GM18867 (cell line): Measurements from ENCODE around the gene FAM228B.

Experiments
- ATAC-seq: cut with Tn5 transposase; IDR thresholded peaks from one replicate; pipeline ENCODE4 v1.9.1; 2021; ENCODE audit warnings: mild to moderate bottlenecking, moderate library complexity; ENCODE audit not compliant: unreplicated experiment

FAM228B gene

DNA sequence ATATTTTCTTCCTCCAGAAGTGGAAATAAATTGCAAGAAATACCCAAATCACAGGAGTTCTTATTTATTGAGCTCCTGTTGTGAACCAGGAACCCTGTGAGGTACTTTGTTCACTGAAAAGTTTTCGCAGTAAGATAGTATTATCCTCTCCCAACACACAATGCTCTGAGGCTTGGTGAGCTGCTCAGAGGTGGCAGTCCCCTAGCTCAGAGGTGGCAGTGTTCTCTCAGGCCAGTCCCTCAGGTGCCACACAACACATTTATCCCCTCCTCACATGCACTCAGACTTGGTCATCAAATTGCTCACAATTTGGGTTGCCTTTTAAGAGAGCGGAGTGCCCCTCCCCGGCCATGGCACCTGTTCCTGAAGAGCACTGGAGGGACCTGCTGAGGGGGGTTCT lies 77.5 kb downstream of the FAM228B start:
- no peak for ATAC-seq

DNA sequence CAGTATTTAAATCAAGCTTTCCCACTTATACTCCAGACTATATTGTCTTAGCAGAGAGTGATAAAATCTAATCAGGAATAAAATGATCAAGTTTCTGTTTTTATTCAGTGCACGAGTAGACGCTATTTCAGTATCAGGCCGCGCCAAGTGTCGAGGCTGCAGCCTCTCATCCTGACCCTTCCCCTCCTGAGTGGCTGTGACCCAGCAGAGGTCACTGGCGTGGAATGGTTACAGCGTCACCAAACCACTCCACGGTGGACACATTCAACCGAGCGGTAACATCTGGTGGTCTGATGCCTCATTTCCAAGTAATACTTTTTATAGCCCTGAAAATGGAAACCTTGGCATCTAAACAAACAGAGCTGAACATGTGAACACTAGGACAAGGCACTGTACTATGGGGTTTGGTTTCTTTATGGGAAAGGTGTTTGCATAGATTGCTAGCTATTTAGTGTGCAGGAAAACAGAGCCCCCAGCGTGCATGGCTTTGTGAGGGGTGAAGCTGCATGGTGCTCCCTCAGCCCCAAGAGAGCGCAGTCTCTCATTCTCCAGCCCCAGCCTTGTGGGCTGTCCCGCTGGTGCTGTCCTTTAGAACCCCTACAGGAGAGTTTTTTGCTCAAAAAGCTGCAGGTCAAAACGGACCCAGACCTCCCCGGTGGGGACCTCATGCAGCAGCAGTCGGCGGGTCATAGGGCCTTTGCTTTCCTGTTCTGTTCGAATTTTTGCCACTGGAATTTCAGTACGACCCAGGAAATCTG lies 79.9 kb downstream of the FAM228B start:
- ATAC-seq: no peak

DNA sequence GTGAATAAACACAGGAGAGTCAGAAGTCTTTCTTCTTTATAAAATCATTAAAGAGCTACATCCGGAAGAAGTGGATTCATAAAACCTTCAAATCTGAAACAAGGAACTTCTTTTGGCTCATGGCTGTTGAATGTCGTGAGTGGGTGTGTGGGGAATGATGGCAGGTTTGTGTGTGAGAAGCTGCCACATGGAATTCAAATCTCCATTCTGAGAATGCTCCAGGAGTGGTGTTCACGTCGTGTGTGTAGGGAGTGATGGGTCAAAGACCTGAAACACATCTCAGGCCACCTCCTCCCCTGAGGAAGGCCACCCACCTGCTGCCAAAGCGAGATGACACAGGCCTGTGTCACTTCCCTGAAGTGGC lies 80.5 kb downstream of the FAM228B start:
- no peak for ATAC-seq

DNA sequence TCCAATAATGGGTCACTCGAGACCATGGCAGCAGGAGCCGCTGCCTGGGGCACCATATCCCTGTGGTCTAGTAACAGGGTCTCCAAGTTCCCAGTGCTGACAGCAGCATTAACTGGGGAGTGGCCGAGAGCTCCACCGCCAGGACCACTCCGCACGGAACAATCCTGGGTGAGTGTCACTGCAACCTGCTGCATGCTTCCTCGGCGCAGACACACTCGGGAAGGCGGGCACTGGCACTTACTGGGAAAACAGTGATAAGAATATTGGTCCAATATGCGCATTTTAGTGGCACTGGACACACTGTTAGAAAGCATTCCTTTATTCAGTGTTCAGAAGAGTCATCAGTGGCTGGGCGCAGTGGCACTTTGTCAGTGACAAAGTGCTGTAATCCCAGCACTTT lies 81.2 kb downstream of the FAM228B start:
- ATAC-seq: no peak

DNA sequence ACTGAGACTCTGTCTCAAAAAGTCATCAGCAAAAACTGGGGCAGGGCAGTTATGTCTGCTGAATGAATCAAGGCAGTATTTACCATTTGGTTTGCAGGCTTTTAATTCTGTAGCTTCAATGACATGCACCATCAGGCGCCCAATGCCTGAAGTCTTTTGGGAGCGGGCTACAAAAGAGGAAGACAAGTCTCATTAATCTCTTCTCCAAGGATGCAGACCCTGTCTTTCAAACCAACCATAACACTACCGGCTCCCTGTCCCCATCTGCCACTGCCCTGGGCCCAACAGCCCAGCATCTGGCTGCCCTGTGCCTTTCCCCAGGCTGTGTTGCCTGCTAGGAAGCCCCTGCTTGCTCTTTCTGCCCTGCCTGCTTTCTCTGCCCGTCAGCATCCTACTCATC lies 81.9 kb downstream of the FAM228B start:
- ATAC-seq: no peak

DNA sequence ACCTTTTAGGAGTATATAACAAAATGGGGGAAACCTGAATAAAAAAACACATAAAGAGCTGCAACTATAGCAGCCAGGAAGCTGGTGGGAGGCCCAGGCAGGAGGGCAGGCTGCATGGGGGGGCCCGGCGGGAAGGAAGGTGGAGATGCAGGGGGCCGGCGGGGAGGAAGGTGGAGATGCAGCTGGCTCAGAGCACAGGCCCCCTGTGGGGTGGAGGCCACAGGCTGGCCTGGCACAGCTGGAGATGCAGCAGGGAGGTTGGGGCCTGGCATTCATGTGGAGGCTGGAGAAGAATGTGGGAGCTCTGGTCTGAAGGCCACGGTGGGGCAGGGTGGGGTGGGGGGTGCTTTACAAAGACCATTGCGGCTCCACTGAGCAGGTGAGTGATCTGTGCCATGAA lies 83.0 kb downstream of the FAM228B start:
- ATAC-seq: no peak

DNA sequence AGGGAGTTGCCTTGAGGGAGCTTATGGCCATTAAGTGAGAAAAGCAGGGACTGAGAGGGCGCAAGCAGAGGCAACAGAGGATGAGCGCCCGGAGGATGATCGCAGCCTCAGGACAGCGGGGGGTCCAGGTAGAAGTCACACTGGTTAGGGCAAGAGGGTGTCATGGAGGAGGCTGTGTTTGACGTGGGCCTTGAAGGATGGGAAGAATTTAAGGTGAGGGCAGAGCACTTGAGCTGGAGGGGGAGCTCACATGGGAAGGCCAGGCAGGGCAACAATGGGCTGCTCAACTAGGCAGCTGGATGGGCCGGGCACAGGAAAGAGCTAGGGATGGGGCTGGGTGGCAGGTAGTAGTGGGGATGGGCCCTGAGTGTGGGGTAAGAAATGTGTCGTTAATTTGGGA lies 83.4 kb downstream of the FAM228B start:
- ATAC-seq: no peak

DNA sequence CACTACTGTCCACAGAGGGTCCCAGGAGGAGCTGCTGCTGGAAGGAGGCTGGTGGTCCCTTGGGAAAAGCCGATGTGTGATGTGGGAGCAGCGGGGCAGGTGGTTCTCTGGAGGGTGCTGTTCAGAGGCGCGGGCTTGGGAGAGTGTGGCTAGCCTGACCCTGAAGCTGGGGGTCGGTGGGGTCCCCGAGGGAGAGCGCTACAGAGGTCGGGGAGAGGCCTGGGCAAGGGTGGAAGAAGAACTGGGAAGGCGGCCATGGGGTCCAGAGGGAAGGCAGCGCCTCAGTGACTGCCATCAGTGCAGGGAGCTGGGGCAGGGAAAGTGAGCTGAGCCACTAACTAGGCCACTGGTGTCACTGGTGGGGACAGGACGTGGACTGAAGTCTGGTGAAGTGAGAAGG lies 84.1 kb downstream of the FAM228B start:
- no peak for ATAC-seq

DNA sequence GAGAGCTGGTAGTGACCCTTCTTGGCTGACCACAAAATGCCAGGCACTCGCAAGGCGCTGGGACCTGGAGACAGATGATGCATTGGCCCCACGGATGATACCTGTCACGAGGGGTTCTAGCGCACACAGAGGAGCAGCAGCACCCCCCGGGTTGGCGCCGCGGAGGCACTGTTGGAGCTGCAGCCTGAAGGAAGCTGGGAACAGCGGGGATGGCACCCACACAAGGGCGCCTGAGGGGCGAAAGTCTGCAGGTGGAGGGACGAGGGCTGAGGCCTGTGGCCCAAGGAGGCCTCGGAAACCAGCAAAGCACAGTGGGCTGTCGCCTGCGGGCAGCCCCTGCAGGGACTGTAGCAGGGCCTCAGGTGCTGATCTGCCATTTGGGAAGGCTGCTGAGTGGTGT lies 85.2 kb downstream of the FAM228B start:
- no peak for ATAC-seq

DNA sequence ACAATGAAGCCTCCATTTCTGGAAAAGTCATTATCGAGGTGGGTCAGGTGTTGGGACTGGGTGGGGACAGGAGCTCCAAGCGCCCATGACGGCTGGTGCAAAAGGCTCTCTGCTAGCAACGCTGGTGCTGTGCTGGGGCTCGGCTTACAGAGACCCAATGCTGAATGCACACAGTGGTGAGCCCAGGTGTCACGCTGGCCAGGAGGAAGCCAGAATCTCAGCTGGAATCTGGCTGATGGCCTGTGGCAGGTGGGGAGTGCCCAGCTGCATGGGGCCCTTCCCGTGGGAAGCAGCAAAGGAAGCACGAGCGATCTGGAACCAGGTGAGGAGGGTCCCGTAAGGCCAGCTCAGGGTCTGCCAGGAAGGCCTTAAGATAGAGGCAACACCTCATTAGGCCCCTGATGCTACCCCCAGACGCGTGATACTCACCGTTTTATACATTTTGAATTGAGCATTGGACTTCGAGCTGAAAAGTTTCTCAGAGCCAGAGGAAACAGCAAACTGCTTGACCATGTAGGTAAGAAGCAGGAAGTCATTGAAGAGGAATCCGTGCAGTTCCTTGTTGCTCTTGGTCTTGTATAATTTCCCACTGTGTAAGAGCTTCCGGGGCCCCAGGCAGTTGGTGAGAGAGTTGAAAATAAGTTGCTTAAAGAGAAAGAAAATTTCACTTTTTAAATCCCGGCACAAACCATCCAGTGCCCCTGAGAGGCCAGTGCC lies 86.3 kb downstream of the FAM228B start:
- ATAC-seq: no peak

DNA sequence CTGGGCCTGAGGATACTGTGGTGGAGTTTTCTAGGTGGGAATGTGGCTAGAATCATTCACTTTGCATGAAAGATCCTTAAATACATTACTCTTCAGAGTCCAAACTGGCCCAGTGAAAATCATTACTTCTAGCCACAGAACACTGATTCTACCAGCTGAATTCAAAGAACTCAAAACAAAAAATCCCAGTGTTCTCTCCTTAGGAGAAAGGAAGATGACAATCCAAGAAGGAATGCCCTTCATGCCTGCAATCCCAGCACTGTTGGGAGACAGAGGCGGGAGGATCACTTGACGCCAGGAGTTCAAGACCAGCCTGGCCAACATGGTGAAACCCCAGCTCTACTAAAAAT lies 86.8 kb downstream of the FAM228B start:
- no peak for ATAC-seq

DNA sequence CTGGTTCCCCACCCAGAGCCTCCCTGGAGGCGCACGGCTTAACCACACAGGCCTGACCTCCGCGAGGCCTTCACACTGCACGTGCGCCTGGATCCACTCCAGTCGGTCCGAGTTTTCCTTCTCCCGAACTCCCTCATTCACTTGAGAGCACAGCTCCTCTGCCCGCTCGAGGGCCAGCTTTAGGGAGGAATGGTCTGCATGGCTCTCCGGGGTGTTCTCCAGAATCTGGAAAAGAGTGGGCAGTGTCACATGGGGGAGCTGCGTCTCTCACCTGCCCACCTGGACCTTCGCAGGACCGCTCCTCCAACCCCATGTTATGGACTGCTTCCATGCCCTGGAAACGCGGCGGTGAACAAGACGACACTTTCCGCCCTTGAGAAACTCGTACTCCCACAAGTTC lies 87.5 kb downstream of the FAM228B start:
- no peak for ATAC-seq

DNA sequence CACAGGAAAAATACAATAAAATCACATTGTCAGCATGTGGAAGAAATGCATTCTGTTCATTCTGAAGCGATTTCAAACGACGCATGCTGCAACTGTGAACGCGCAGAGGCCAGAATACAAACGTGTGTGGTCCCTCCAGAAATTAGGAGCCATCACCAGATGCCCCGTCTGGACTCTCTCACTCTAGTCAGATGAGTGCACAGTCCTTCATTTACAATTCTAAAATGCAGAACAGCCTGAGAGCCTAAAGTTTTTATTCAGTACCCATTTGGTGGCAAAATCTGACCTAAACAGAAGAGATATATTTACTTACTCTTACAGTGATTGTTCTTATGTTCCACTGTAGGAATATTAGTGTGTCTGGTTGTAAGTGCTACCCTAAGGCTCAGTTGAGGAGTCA lies 88.1 kb downstream of the FAM228B start:
- ATAC-seq: no peak

DNA sequence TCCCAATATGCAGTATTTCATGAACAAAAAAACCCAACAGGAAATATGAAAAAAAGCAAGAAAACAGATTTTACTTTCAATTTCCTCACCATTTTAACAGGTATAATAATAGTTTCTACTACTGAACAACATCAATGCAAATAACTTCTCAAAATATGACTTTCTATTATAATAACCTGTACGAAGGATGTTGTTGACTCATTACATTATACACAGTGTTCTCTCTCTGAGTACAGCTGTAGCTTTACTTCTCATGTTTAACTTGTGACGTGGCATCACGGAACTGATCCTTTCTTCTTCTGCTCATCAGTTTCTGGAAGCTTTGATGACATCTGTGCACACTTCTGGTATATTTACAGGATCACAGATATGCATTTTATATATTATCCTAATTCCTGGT lies 91.6 kb downstream of the FAM228B start:
- ATAC-seq: peak; percentile 96
